ENCODE data around the gene ALG5. TPM values are rescaled to one million over a fixed set of nuclear protein-coding genes. Genes with fewer than 3 reads are reported as not detected.

ALG5 gene
- 18.9 TPM for total RNA-seq

GRCh38 chr13:36999054-36999714 is at the start of gene ALG5:
TSS of gene ALG5 (minus strand) at chr13:36999340. CDS start at chr13:36999300, 40 bp downstream.
- TF ChIP-seq POLR2A (IDR thresholded peaks at IDR 0.05) (no peak), POLR2AphosphoS5 (IDR thresholded peaks at IDR 0.05; ENCODE audit: insufficient read depth in 1 of 2, low read depth in 1 of 2) (peak in 1 of 2 donors; percentile 50), CTCF (IDR thresholded peaks at IDR 0.05) (peak; percentile 70 to 93 (median 84))
- Histone ChIP-seq H3K4me1 (peaks cover 31% of the 10 kb centered on the region), H3K27ac (peak within 1 kb of the TSS; percentile 93), H3K4me3 (peak within 1 kb of the TSS; percentile 41 to 98), H3K9me3 (no peaks in the 10 kb centered on the region), H3K27me3 (no peaks in the 10 kb centered on the region), H3K36me3 (peaks cover 0 to 26% of the 10 kb centered on the region in 2 donors)
- intact Hi-C loops (cut with DNase I): no loop called here
- no peak for DNase-seq (ENCODE audit: extremely low spot score in 2 of 2)

GRCh38 chr13:37047846-37048245 is 48.7 kb upstream of the ALG5 start:
- Histone ChIP-seq H3K9me3 (no peaks in the 10 kb centered on the region), H3K27me3 (no peaks in the 10 kb centered on the region), H3K36me3 (peaks cover 0 to 29% of the 10 kb centered on the region in 2 donors), H3K4me1 (peaks cover 5% of the 10 kb centered on the region), H3K27ac (no peak overlapping the region), H3K4me3 (no peak overlapping the region)
- DNase-seq (ENCODE audit: extremely low spot score in 2 of 2): no peak
- TF ChIP-seq POLR2AphosphoS5 (IDR thresholded peaks at IDR 0.05; ENCODE audit: insufficient read depth in 1 of 2, low read depth in 1 of 2): no peak
- TF ChIP-seq CTCF (IDR thresholded peaks at IDR 0.05): no peak
- TF ChIP-seq POLR2A (IDR thresholded peaks at IDR 0.05): no peak
- intact Hi-C loops (cut with DNase I): no loop called here

- peaks cover 1% of the 10 kb centered on the region for H3K4me1 ChIP-seq
- intact Hi-C loops (cut with DNase I): no loop called here
- H3K36me3 ChIP-seq: peaks cover 0 to 37% of the 10 kb centered on the region in 2 donors
- no peak overlapping the region for H3K4me3 ChIP-seq
- H3K9me3 ChIP-seq: no peaks in the 10 kb centered on the region
- H3K27me3 ChIP-seq: no peaks in the 10 kb centered on the region
- H3K27ac ChIP-seq: no peak overlapping the region
- no peak for DNase-seq (ENCODE audit: extremely low spot score in 2 of 2)
- no peak for TF ChIP-seq CTCF (IDR thresholded peaks at IDR 0.05)
- no peak for TF ChIP-seq POLR2A (IDR thresholded peaks at IDR 0.05)
Observed at GRCh38 chr13:37047032-37047431, 47.9 kb upstream of the ALG5 start.

- H3K9me3 ChIP-seq: no peaks in the 10 kb centered on the region
- no peaks in the 10 kb centered on the region for H3K27me3 ChIP-seq
- H3K4me3 ChIP-seq: no peak overlapping the region
- H3K4me1 ChIP-seq: no peaks in the 10 kb centered on the region
- H3K36me3 ChIP-seq: peaks cover 0 to 46% of the 10 kb centered on the region in 2 donors
- DNase-seq (ENCODE audit: extremely low spot score in 2 of 2): no peak
- TF ChIP-seq POLR2A (IDR thresholded peaks at IDR 0.05): no peak
- intact Hi-C loops (cut with DNase I): loop anchor here (1.0 kb wide), 1 partner anchor 15 kb away; no protein-coding TSS in a partner anchor
- H3K27ac ChIP-seq: no peak overlapping the region
Observed at GRCh38 chr13:37046062-37046461, 46.9 kb upstream of the ALG5 start.

GRCh38 chr13:37040789-37041188 is 41.6 kb upstream of the ALG5 start:
- intact Hi-C loops (cut with DNase I): no loop called here
- H3K4me3 ChIP-seq: no peak overlapping the region
- H3K27me3 ChIP-seq: no peaks in the 10 kb centered on the region
- no peaks in the 10 kb centered on the region for H3K9me3 ChIP-seq
- peaks cover 0 to 76% of the 10 kb centered on the region in 2 donors for H3K36me3 ChIP-seq
- H3K27ac ChIP-seq: no peak overlapping the region
- H3K4me1 ChIP-seq: no peaks in the 10 kb centered on the region
- TF ChIP-seq POLR2AphosphoS5 (IDR thresholded peaks at IDR 0.05; ENCODE audit: insufficient read depth in 1 of 2, low read depth in 1 of 2) (no peak), POLR2A (IDR thresholded peaks at IDR 0.05) (no peak), CTCF (IDR thresholded peaks at IDR 0.05) (no peak)
- DNase-seq (ENCODE audit: extremely low spot score in 2 of 2): no peak

Data from vagina (tissue), 2 donors.